Measurements from ENCODE around the gene TMCC3. TPM values are rescaled to one million over a fixed set of nuclear protein-coding genes. Genes with fewer than 3 reads are reported as not detected.

The TMCC3 gene
- total and polyA plus RNA-seq, 4 donors, result 0.81 to 2.3 (median 1.5) TPM

- Histone ChIP-seq H3K4me1 (ENCODE audit: control insufficient read depth in 4 of 4, insufficient read depth in 4 of 4, low read length in 3 of 4) (peaks cover 3 to 16% (median 11%) of the 10 kb centered on the region in 4 donors), H3K9me3 (ENCODE audit: control insufficient read depth in 4 of 4, low read length in 3 of 4) (no peaks in the 10 kb centered on the region), H3K27me3 (ENCODE audit: control insufficient read depth in 4 of 4, insufficient read depth in 4 of 4, low read length in 3 of 4) (no peaks in the 10 kb centered on the region), H3K27ac (ENCODE audit: low read depth in 1 of 2, low read length in 2 of 2) (no peak overlapping the region), H3K36me3 (ENCODE audit: control insufficient read depth in 4 of 4, insufficient read depth in 3 of 4, low read depth in 1 of 4, low read length in 3 of 4) (no peaks in the 10 kb centered on the region), H3K9ac (ENCODE audit: low read depth in 1 of 2, low read length in 2 of 2) (no peak overlapping the region), H3K4me3 (ENCODE audit: low read depth in 1 of 3, low read length in 3 of 3) (no peak overlapping the region)
- no peak for DNase-seq (ENCODE audit: low spot score)
- TF ChIP-seq RXRA (IDR thresholded peaks at IDR 0.05) (no peak), GABPA (IDR thresholded peaks at IDR 0.05 in 1 of 2, conservative IDR thresholded peaks at IDR 0.05 in 1 of 2) (no peak)
- WGBS, result 70% methylated on average over 6 of the region's 6 CpGs
These were observed 36.7 kb upstream of the TMCC3 start for GRCh38 chr12:94686834-94687628.

GRCh38 chr12:94684416-94685142 is 34.2 kb upstream of the TMCC3 start:
- H3K4me3 ChIP-seq (ENCODE audit: low read depth in 1 of 3, low read length in 3 of 3), result no peak overlapping the region
- H3K4me1 ChIP-seq (ENCODE audit: control insufficient read depth in 4 of 4, insufficient read depth in 4 of 4, low read length in 3 of 4), result peaks cover 0 to 5% (median 2%) of the 10 kb centered on the region in 4 donors
- H3K27ac ChIP-seq (ENCODE audit: low read depth in 1 of 2, low read length in 2 of 2), result no peak overlapping the region
- H3K9me3 ChIP-seq (ENCODE audit: control insufficient read depth in 4 of 4, low read length in 3 of 4), result no peaks in the 10 kb centered on the region
- H3K27me3 ChIP-seq (ENCODE audit: control insufficient read depth in 4 of 4, insufficient read depth in 4 of 4, low read length in 3 of 4), result no peaks in the 10 kb centered on the region
- DNase-seq (ENCODE audit: low spot score), result no peak
- no peaks in the 10 kb centered on the region for H3K36me3 ChIP-seq (ENCODE audit: control insufficient read depth in 4 of 4, insufficient read depth in 3 of 4, low read depth in 1 of 4, low read length in 3 of 4)
- no peak overlapping the region for H3K9ac ChIP-seq (ENCODE audit: low read depth in 1 of 2, low read length in 2 of 2)
- no peak for TF ChIP-seq SP1 (IDR thresholded peaks at IDR 0.05)
- TF ChIP-seq GABPA (IDR thresholded peaks at IDR 0.05 in 1 of 2, conservative IDR thresholded peaks at IDR 0.05 in 1 of 2), result no peak
- TF ChIP-seq ATF3 (IDR thresholded peaks at IDR 0.05), result no peak
- no peak for TF ChIP-seq TAF1 (conservative IDR thresholded peaks at IDR 0.05)
- no peak for TF ChIP-seq HNF4A (conservative IDR thresholded peaks at IDR 0.05)
- TF ChIP-seq FOXA1 (IDR thresholded peaks at IDR 0.05), result no peak
- WGBS, result 90% methylated on average over 7 of the region's 7 CpGs

GRCh38 chr12:94679554-94680195 is 29.3 kb upstream of the TMCC3 start:
- H3K4me1 ChIP-seq (ENCODE audit: control insufficient read depth in 4 of 4, insufficient read depth in 4 of 4, low read length in 3 of 4), result peaks cover 0 to 4% (median 1%) of the 10 kb centered on the region in 4 donors
- no peak overlapping the region for H3K4me3 ChIP-seq (ENCODE audit: low read depth in 1 of 3, low read length in 3 of 3)
- DNase-seq (ENCODE audit: low spot score), result no peak
- no peak for TF ChIP-seq EGR1 (IDR thresholded peaks at IDR 0.05; ENCODE audit: low read depth in 2 of 2)
- TF ChIP-seq CTCF (IDR thresholded peaks at IDR 0.05; ENCODE audit: low read depth, low read length, missing input control), result no peak
- TF ChIP-seq SP1 (IDR thresholded peaks at IDR 0.05), result no peak
- no peak for TF ChIP-seq HNF4G (IDR thresholded peaks at IDR 0.05)
- no peak for TF ChIP-seq ZBTB33 (IDR thresholded peaks at IDR 0.05)
- no peak for TF ChIP-seq ATF3 (IDR thresholded peaks at IDR 0.05)
- H3K9ac ChIP-seq (ENCODE audit: low read depth in 1 of 2, low read length in 2 of 2), result no peak overlapping the region
- no peaks in the 10 kb centered on the region for H3K36me3 ChIP-seq (ENCODE audit: control insufficient read depth in 4 of 4, insufficient read depth in 3 of 4, low read depth in 1 of 4, low read length in 3 of 4)
- H3K27me3 ChIP-seq (ENCODE audit: control insufficient read depth in 4 of 4, insufficient read depth in 4 of 4, low read length in 3 of 4), result no peaks in the 10 kb centered on the region
- no peaks in the 10 kb centered on the region for H3K9me3 ChIP-seq (ENCODE audit: control insufficient read depth in 4 of 4, low read length in 3 of 4)
- no peak overlapping the region for H3K27ac ChIP-seq (ENCODE audit: low read depth in 1 of 2, low read length in 2 of 2)
- WGBS, result 91% methylated on average over 4 of the region's 4 CpGs

All from liver (tissue), 9 donors.